ENCODE data around the gene C5AR1.

- TF ChIP-seq CTCF (IDR thresholded peaks at IDR 0.05): no peak
- no peak for TF ChIP-seq POLR2A (IDR thresholded peaks at IDR 0.05)
- TF ChIP-seq EP300 (IDR thresholded peaks at IDR 0.05): no peak
Observed at GRCh38 chr19:47316513-47316912, 6.9 kb downstream of the C5AR1 start.

Data from ovary (tissue), 3 donors.